Adipocyte (in vitro differentiated cells): ENCODE measurements around the gene ATF7IP2.
"Not testable (repeated sequence)": the region's sequence is repeated elsewhere in the genome, so short reads cannot be mapped to it uniquely, and the experiment has no call there.

ENCODE experiments used
- DNase-seq: peaks from one replicate; pipeline ENCODE4 v3.0.0-alpha.2; 2015; ENCODE audit warnings: low read depth
- H3K27me3 ChIP-seq: replicated peaks from 2 replicates; pipeline ENCODE4 v1.7.0; 2013; ENCODE audit warnings: mild to moderate bottlenecking, low read length, moderate library complexity; ENCODE audit not compliant: control insufficient read depth, insufficient read depth
- H3K36me3 ChIP-seq: 2 replicates; pipeline ENCODE4 v1.7.0; 2013; ENCODE audit warnings: low read length, mild to moderate bottlenecking, moderate library complexity; ENCODE audit not compliant: control insufficient read depth, insufficient read depth, severe bottlenecking
- H3K4me1 ChIP-seq: 2 replicates; pipeline ENCODE4 v1.7.0; 2013; ENCODE audit warnings: mild to moderate bottlenecking, low read length, moderate library complexity; ENCODE audit not compliant: control insufficient read depth, insufficient read depth
- H3K4me3 ChIP-seq: 2 replicates; pipeline ENCODE4 v1.7.0; 2013; ENCODE audit warnings: mild to moderate bottlenecking, low read length, moderate library complexity
- H3K9ac ChIP-seq: 2 replicates; pipeline ENCODE4 v1.7.0; 2013; ENCODE audit warnings: mild to moderate bottlenecking, low read length, moderate library complexity
- H3K9me3 ChIP-seq: 2 replicates; pipeline ENCODE4 v1.7.0; 2013; ENCODE audit warnings: mild to moderate bottlenecking, low read length, moderate library complexity; ENCODE audit not compliant: control insufficient read depth

Gene ATF7IP2

GRCh38 chr16:10409713-10410112 is 23.9 kb downstream of the ATF7IP2 start:
- not testable (repeated sequence) for H3K9ac ChIP-seq, H3K27me3 ChIP-seq, DNase-seq, H3K4me3 ChIP-seq, H3K36me3 ChIP-seq, H3K4me1 ChIP-seq
- H3K9me3 ChIP-seq: peaks cover 40% of the 10 kb centered on the region

GRCh38 chr16:10410469-10410868 is 24.6 kb downstream of the ATF7IP2 start:
- Histone ChIP-seq H3K4me3 (no peak overlapping the region), H3K27me3 (no peaks in the 10 kb centered on the region), H3K36me3 (no peaks in the 10 kb centered on the region), H3K9me3 (peaks cover 47% of the 10 kb centered on the region), H3K4me1 (no peaks in the 10 kb centered on the region), H3K9ac (no peak overlapping the region)
- no peak for DNase-seq

- Histone ChIP-seq H3K9ac (no peak overlapping the region), H3K27me3 (no peaks in the 10 kb centered on the region), H3K4me3 (no peak overlapping the region), H3K36me3 (no peaks in the 10 kb centered on the region), H3K9me3 (peaks cover 55% of the 10 kb centered on the region), H3K4me1 (no peaks in the 10 kb centered on the region)
- no peak for DNase-seq
Observed at GRCh38 chr16:10412935-10413601, 27.2 kb downstream of the ATF7IP2 start.

- not testable (repeated sequence) for DNase-seq, H3K36me3 ChIP-seq, H3K4me1 ChIP-seq, H3K9ac ChIP-seq, H3K27me3 ChIP-seq, H3K4me3 ChIP-seq
- H3K9me3 ChIP-seq: peaks cover 29% of the 10 kb centered on the region
Observed at GRCh38 chr16:10418204-10418603, 32.3 kb downstream of the ATF7IP2 start.

GRCh38 chr16:10419701-10420100 is 33.8 kb downstream of the ATF7IP2 start:
- Histone ChIP-seq H3K9me3 (peaks cover 23% of the 10 kb centered on the region), H3K36me3 (no peaks in the 10 kb centered on the region), H3K27me3 (no peaks in the 10 kb centered on the region), H3K4me1 (no peaks in the 10 kb centered on the region), H3K4me3 (no peak overlapping the region), H3K9ac (no peak overlapping the region)
- no peak for DNase-seq

GRCh38 chr16:10421596-10421995 is 35.7 kb downstream of the ATF7IP2 start:
- no peaks in the 10 kb centered on the region for H3K27me3 ChIP-seq
- H3K36me3 ChIP-seq: no peaks in the 10 kb centered on the region
- no peak overlapping the region for H3K9ac ChIP-seq
- no peak for DNase-seq
- no peak overlapping the region for H3K4me3 ChIP-seq
- no peaks in the 10 kb centered on the region for H3K4me1 ChIP-seq
- H3K9me3 ChIP-seq: peaks cover 16% of the 10 kb centered on the region

GRCh38 chr16:10428433-10429168 is 42.7 kb downstream of the ATF7IP2 start:
- H3K9ac ChIP-seq: no peak overlapping the region
- no peaks in the 10 kb centered on the region for H3K9me3 ChIP-seq
- H3K27me3 ChIP-seq: no peaks in the 10 kb centered on the region
- no peaks in the 10 kb centered on the region for H3K4me1 ChIP-seq
- H3K36me3 ChIP-seq: peaks cover 12% of the 10 kb centered on the region
- no peak for DNase-seq
- no peak overlapping the region for H3K4me3 ChIP-seq

GRCh38 chr16:10429299-10429969 is 43.6 kb downstream of the ATF7IP2 start:
- H3K9ac ChIP-seq, DNase-seq, H3K9me3 ChIP-seq, H3K4me3 ChIP-seq, H3K27me3 ChIP-seq, H3K4me1 ChIP-seq: not testable (repeated sequence)
- peaks cover 16% of the 10 kb centered on the region for H3K36me3 ChIP-seq

GRCh38 chr16:10441726-10442125 is 55.9 kb downstream of the ATF7IP2 start:
- no peaks in the 10 kb centered on the region for H3K27me3 ChIP-seq
- no peaks in the 10 kb centered on the region for H3K4me1 ChIP-seq
- H3K4me3 ChIP-seq: no peak overlapping the region
- DNase-seq: no peak
- no peak overlapping the region for H3K9ac ChIP-seq
- peaks cover 36% of the 10 kb centered on the region for H3K9me3 ChIP-seq
- H3K36me3 ChIP-seq: peaks cover 5% of the 10 kb centered on the region

- H3K27me3 ChIP-seq: no peaks in the 10 kb centered on the region
- DNase-seq: no peak
- H3K4me1 ChIP-seq: no peaks in the 10 kb centered on the region
- H3K36me3 ChIP-seq: peaks cover 13% of the 10 kb centered on the region
- no peak overlapping the region for H3K9ac ChIP-seq
- H3K4me3 ChIP-seq: peak overlapping the region; percentile 37
- peaks cover 37% of the 10 kb centered on the region for H3K9me3 ChIP-seq
Observed at GRCh38 chr16:10447289-10447688, 61.4 kb downstream of the ATF7IP2 start.
